ENCODE data around the gene CCDC200. TPM values are rescaled to one million over a fixed set of nuclear protein-coding genes. Genes with fewer than 3 reads are reported as not detected.

CCDC200 gene
- total RNA-seq, 1 donor from 2014 or later: not detected

DNA sequence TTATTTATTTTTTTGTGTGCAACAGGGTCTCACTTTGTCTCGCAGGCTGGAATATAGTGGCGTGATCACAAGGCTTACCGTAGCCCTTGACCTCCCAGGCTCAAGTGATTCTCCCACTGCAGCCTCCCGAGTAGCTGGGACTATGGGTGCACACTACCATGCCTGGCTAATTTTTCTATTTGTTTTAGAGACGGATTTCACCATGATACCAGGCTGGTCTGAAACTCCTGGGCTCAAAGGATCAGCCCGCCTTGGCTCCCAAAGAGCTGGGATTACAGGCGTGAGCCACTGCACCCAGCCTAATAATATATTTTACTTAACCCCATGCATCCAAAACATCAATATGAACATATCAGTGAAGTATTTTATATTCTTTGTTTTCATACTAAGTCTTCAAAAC is 2.0 kb downstream of the CCDC200 start:
- no peak overlapping the region for H3K4me3 ChIP-seq
- no peaks in the 10 kb centered on the region for H3K4me1 ChIP-seq
- no peaks in the 10 kb centered on the region for H3K9me3 ChIP-seq
- H3K36me3 ChIP-seq: peaks cover 19% of the 10 kb centered on the region
- H3K27ac ChIP-seq: no peak overlapping the region
- DNase-seq (no peak), ATAC-seq (no peak)
- no peaks in the 10 kb centered on the region for H3K27me3 ChIP-seq (ENCODE audit: low read depth)
- TF ChIP-seq, protein P1, sequence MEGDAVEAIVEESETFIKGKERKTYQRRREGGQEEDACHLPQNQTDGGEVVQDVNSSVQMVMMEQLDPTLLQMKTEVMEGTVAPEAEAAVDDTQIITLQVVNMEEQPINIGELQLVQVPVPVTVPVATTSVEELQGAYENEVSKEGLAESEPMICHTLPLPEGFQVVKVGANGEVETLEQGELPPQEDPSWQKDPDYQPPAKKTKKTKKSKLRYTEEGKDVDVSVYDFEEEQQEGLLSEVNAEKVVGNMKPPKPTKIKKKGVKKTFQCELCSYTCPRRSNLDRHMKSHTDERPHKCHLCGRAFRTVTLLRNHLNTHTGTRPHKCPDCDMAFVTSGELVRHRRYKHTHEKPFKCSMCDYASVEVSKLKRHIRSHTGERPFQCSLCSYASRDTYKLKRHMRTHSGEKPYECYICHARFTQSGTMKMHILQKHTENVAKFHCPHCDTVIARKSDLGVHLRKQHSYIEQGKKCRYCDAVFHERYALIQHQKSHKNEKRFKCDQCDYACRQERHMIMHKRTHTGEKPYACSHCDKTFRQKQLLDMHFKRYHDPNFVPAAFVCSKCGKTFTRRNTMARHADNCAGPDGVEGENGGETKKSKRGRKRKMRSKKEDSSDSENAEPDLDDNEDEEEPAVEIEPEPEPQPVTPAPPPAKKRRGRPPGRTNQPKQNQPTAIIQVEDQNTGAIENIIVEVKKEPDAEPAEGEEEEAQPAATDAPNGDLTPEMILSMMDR (IDR thresholded peaks at IDR 0.05): no peak
- intact Hi-C loops (cut with DNase I): no loop called here

DNA sequence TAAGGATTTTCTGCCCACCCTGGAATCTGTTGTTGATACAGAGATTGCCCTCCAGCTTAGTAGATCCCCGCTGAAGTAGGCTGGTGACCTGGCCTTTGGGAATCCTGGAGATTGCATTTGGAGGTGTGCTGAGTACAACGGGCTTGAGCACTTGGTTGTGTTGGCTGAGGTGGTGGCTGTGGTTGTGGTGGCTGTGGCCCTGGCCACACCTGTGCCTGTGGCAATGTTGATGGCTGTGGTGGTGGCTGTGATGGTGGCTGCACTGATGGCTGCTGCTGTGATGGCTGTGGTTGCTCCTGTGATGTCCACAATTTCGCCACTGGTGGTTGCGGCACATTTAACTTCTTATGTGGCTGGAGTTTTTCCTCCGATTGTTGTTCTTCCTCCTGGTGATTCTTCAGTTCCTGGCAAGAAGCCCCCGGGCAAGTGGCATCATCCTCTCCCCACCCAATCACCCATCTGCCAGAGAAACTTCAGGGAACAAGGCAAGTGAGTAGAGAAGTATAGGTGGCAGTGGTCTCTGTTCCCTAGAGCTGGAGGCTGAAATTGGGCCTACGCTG is 4.2 kb downstream of the CCDC200 start:
- ATAC-seq (no peak), DNase-seq (no peak)
- TF ChIP-seq, protein P1 (IDR thresholded peaks at IDR 0.05): no peak
- Histone ChIP-seq H3K4me1 (peaks cover under 1% of the 10 kb centered on the region), H3K27me3 (ENCODE audit: low read depth) (no peaks in the 10 kb centered on the region), H3K9me3 (no peaks in the 10 kb centered on the region), H3K4me3 (no peak overlapping the region), H3K36me3 (peaks cover 19% of the 10 kb centered on the region), H3K27ac (no peak overlapping the region)
- intact Hi-C loops (cut with DNase I): no loop called here

DNA sequence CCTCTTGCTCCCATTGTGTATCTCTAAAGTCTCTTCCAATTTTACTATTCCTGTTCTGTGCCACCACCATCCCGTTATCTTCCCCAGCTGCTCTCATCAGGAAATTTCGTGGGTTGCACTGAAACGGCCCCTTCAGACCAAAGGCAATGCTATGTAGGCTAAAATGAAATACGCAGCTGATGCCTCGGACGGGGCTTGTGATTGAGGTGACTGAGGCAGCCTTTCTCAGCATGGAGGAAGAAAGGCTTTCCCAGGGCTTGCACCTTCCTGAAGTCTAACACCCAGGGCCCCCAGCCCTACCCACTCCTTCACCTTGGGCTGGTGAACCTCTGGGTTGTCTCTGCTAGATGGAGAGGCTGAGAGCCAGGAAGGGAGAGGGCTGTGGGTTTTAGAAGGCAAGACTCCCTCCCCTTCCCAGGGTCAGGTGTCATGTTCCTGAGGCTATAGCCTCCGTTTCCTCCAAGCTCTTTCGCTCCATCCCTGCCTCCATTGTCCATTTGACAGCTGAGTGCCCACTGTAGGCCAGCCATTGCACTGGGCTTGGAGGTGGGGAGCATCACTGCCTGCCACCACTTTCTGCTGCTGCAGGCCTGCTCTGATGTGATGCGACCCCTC is 7.8 kb downstream of the CCDC200 start:
- no peak for ATAC-seq
- Histone ChIP-seq H3K4me3 (no peak overlapping the region), H3K4me1 (peaks cover 5% of the 10 kb centered on the region), H3K36me3 (peaks cover 34% of the 10 kb centered on the region), H3K27me3 (ENCODE audit: low read depth) (no peaks in the 10 kb centered on the region), H3K27ac (no peak overlapping the region), H3K9me3 (no peaks in the 10 kb centered on the region)
- no peak for DNase-seq
- TF ChIP-seq, protein P1 (IDR thresholded peaks at IDR 0.05): no peak
- intact Hi-C loops (cut with DNase I): no loop called here

DNA sequence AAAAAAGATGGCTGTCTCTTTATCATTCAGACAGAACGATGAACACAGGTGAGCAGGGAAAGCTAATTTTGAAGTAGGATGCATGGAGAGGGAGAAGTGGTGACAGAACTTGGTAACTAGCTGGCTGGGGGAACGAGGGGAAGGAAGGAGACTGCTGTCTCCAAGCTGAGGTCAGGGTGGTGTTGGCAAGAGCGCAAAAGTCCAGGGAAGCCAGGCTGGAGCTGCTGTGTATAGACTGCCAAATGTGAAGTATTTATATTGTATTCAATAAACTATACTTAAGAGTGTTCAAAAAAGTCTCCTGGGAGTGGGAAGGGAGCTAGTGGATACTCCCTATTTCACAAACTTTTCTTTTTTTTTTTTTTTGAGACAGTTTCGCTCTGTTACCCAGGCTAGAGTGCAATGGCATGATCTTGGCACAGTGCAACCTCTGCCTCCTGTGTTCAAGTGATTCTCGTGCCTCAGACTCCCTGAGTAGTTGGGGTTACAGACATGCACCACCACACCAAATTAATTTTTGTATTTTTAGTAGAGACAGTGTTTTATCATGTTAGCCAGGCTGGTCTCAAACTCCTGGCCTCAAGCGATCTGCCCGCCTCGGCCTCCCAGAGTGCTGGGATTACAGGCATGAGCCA is 8.6 kb downstream of the CCDC200 start:
- peak in 1 of 2 donors; percentile 62 for ATAC-seq
- no peak for DNase-seq
- peaks cover 5% of the 10 kb centered on the region for H3K4me1 ChIP-seq
- no peaks in the 10 kb centered on the region for H3K9me3 ChIP-seq
- TF ChIP-seq, protein P1 (IDR thresholded peaks at IDR 0.05): no peak
- no peak overlapping the region for H3K27ac ChIP-seq
- H3K27me3 ChIP-seq (ENCODE audit: low read depth): no peaks in the 10 kb centered on the region
- H3K4me3 ChIP-seq: no peak overlapping the region
- H3K36me3 ChIP-seq: peaks cover 40% of the 10 kb centered on the region
- intact Hi-C loops (cut with DNase I): no loop called here

DNA sequence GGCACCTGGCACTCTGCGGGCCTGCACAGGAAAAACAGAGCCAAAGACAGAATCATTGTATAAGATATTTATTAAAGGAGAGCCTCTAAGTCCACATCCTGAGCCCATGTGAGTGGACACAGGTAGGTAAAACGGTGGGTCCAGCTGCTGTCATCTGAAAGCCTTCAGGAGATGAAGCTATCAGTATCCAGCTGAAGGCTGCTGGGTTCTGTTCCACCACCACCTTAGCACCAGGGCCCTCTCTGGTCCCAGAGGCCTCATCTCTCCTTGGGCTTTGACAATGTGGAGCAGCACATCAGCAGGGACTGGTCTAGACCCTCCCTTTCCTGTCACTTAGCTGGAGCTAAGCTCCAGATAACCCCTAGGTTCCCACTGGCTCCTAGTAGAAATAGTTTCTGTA is 9.4 kb downstream of the CCDC200 start:
- TF ChIP-seq, protein P1 (IDR thresholded peaks at IDR 0.05): no peak
- ATAC-seq (no peak), DNase-seq (no peak)
- H3K36me3 ChIP-seq: peaks cover 45% of the 10 kb centered on the region
- peaks cover 5% of the 10 kb centered on the region for H3K4me1 ChIP-seq
- intact Hi-C loops (cut with DNase I): no loop called here
- no peaks in the 10 kb centered on the region for H3K27me3 ChIP-seq (ENCODE audit: low read depth)
- H3K27ac ChIP-seq: no peak overlapping the region
- no peaks in the 10 kb centered on the region for H3K9me3 ChIP-seq
- H3K4me3 ChIP-seq: no peak overlapping the region
